ENCODE results near the gene SH3PXD2A. TPM values are rescaled to one million over a fixed set of nuclear protein-coding genes. Genes with fewer than 3 reads are reported as not detected.
A peak's percentile ranks its signal among the peaks of the same experiment; 100 is the strongest.

SH3PXD2A gene
- total and polyA plus RNA-seq, 7 donors = 3.0 to 57.7 (median 10.6) TPM

DNA sequence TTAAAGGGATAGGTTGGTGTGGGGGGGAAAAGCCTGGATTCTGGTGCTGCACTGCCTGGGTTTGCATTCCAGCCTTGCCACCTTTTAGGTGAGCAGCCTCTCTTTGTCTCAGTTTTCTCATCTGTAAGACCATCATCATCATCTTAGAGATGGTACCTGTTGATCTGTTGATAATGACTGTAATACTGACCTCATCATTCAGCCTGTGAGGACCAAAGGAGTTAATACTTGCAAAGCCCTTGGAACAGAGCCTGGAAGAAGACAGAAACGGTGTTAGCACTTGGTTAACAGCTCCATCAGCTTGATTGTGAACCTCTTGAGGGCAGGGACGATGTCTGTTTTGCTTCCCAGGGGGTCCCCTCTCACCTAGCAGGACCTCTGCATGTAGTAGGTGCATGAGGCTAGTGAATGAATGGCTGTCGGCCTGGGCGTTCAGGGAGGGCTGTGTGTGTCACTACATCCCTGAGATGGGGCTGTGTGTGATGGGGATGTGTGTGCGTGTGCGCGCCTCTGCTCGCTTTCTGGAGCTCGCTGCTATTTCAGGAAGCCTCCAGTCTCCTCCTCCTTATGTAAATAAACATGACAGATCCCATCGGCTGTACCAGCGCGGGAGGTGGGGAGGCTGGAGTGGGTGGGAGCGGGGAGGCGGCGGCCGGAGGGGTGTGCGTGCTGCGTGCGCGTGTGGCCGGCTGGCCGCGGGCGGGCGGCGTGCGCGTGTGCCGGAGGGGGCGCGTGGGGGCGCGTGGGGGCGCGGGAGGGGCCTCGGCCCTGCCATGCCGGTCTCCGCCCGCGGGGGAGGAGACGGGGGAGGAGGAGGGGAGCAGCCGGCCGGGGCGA lies 300.7 kb downstream of the SH3PXD2A start:
- TF ChIP-seq, protein P1, sequence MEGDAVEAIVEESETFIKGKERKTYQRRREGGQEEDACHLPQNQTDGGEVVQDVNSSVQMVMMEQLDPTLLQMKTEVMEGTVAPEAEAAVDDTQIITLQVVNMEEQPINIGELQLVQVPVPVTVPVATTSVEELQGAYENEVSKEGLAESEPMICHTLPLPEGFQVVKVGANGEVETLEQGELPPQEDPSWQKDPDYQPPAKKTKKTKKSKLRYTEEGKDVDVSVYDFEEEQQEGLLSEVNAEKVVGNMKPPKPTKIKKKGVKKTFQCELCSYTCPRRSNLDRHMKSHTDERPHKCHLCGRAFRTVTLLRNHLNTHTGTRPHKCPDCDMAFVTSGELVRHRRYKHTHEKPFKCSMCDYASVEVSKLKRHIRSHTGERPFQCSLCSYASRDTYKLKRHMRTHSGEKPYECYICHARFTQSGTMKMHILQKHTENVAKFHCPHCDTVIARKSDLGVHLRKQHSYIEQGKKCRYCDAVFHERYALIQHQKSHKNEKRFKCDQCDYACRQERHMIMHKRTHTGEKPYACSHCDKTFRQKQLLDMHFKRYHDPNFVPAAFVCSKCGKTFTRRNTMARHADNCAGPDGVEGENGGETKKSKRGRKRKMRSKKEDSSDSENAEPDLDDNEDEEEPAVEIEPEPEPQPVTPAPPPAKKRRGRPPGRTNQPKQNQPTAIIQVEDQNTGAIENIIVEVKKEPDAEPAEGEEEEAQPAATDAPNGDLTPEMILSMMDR (IDR thresholded peaks at IDR 0.05) = no peak
- DNase-seq (peak; percentile 67 to 88), ATAC-seq (peak; percentile 72 to 83 (median 79))
- Histone ChIP-seq H3K4me1 (peaks cover 29% of the 10 kb centered on the region), H3K9me3 (no peaks in the 10 kb centered on the region), H3K27me3 (ENCODE audit: insufficient read depth in 3 of 3, low read length in 2 of 3) (no peaks in the 10 kb centered on the region), H3K27ac (peak overlapping the region; percentile 77), H3K36me3 (ENCODE audit: insufficient read depth in 1 of 2, low read depth in 1 of 2) (no peaks in the 10 kb centered on the region), H3K4me3 (peak overlapping the region; percentile 71)
- intact Hi-C loops (cut with DNase I) = no loop called here
- WGBS, 3 donors = 1 to 3% (median 2%) methylated on average over 24 to 36 of the region's 44 CpGs

DNA sequence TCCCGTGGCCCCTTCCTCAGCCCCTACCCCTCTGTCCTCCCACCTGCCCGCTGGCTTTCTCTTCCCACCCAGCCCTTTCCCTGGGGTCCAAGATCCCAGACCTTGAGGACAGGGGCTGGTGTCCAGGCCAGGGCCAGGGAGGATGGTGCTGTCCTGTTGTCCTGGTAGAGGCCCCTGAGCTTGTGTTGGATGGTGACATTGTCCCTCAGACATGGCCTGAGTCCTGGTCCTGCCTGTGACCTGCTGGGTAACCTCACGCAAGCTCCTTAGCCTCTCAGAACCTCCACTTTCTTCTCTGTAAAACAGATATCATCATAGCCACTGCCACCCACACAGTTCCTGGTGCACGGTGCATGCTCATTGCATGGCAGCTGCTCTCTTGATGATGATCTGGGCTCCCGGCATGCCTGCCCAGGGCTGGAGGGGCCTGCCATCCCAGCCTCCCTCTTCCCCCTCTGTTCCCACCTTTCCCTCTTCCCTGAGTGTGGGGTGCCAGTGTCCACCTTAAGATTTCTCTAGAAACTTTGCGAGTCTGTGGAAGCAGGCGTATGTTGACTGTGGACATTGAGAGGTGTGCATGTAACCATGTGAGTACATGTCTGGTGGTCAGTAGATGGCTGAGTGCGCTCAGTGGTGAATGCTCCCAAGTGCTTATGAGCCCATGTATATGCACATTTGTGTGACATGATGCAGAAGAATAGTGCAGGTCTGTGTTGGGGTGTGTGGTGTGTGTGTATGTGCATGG lies 301.5 kb downstream of the SH3PXD2A start:
- Histone ChIP-seq H3K4me3 (no peak overlapping the region), H3K27me3 (ENCODE audit: insufficient read depth in 3 of 3, low read length in 2 of 3) (no peaks in the 10 kb centered on the region), H3K36me3 (ENCODE audit: insufficient read depth in 1 of 2, low read depth in 1 of 2) (no peaks in the 10 kb centered on the region), H3K9me3 (no peaks in the 10 kb centered on the region), H3K27ac (no peak overlapping the region), H3K4me1 (peaks cover 37% of the 10 kb centered on the region)
- WGBS, 3 donors = 83 to 93% (median 85%) methylated on average over 8 of the region's 8 CpGs
- TF ChIP-seq, protein P1 (IDR thresholded peaks at IDR 0.05) = no peak
- ATAC-seq (no peak), DNase-seq (peak in 1 of 2 donors; percentile 34)
- intact Hi-C loops (cut with DNase I) = no loop called here

DNA sequence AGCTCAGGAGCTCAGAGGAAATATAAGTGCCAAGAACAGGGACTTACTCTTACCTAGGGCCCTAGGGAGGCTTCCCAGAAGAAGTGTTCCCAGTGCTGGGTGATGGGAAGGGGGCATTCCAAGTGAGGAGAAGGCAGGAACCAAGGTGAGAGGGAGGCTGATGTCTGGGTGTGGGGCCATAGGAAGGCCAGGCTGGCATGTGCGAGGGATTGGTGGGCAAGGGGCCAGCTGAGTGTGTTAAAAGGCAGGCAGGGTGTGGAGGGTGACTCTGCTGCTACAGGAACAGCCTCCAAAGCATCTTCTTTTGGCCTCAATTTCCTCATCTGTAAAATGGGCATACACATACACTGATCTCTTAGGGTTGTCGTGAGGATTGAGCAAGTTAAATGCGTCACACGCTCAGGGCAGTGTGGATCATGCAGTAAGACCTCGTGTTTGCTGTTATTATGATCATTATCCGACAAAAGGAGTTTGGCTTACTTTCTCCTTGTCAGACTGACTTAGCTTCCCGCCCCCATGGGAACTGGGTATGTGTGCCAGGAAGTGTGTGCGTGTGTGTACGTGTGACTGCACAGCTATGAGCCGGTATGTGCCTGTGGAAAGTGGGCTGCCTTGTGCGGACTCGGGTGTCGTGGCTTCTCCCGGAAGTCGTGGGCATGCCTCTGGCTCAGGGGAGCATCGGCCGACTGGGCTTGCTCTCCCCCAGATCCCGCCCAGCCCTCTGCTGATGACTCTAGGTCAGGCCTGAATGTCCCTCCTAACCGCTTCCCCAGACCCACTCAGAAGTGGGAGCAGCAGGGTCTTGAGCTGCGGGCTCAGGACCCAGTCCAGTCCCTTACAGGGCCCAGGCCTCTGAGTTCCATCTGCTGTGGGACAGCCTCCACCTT lies 302.3 kb downstream of the SH3PXD2A start:
- DNase-seq (peak in 1 of 2 donors; percentile 55), ATAC-seq (no peak)
- Histone ChIP-seq H3K36me3 (ENCODE audit: insufficient read depth in 1 of 2, low read depth in 1 of 2) (no peaks in the 10 kb centered on the region), H3K9me3 (no peaks in the 10 kb centered on the region), H3K27ac (no peak overlapping the region), H3K27me3 (ENCODE audit: insufficient read depth in 3 of 3, low read length in 2 of 3) (no peaks in the 10 kb centered on the region), H3K4me1 (peaks cover 39% of the 10 kb centered on the region), H3K4me3 (no peak overlapping the region)
- WGBS, 3 donors = 89 to 92% (median 90%) methylated on average over 20 of the region's 20 CpGs
- intact Hi-C loops (cut with DNase I) = no loop called here
- TF ChIP-seq, protein P1 (IDR thresholded peaks at IDR 0.05) = no peak

DNA sequence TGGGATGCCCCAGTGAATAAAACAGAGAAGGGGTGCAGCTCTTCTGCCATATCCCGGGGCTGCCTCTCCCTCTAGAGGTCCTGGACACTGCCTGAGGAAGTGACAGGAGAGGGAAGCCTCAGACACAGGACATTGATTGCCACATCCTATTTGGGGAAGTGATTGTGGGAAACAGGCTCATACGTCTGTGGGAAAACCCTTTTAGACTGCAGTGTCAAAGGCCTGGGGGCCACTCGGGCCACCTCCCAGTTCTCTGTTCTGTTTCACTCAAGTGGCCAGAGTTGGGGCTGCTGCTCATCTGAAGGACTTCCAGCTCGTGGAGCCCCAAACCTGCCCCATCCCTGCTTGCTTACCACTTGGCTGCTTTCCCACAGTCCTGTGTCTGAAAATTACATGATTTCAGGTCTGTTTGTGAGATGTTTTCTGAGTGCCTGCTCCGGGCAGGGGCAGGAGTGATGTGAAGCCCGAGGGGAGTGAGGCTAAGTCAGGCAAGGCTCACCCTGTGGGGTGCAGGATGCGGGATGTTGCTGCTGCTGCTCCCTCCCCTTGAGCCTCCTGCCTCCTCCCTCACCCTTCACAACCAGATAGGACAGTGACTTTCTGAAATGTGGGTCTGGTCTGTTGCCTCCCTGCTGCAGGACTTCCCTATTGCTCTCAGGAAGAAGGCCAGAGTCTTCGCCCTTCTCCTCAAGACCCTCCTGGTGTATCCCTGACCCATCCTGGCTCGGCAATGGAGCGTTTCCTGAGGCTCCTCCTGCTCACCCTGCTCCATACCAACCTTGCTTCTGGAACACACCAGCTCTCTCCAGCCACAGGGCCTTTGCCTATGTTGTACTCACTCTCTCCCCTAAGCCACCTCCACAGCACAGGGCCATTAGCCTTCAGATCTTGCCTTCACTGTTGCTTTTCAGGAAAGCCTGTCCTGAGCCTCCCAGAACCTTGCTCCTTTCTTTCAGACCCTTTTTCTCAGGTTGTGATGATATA lies 303.5 kb downstream of the SH3PXD2A start:
- H3K27me3 ChIP-seq (ENCODE audit: insufficient read depth in 3 of 3, low read length in 2 of 3) = no peaks in the 10 kb centered on the region
- WGBS, 3 donors = 61 to 66% (median 64%) methylated on average over 10 of the region's 10 CpGs
- peaks cover 35% of the 10 kb centered on the region for H3K4me1 ChIP-seq
- H3K36me3 ChIP-seq (ENCODE audit: insufficient read depth in 1 of 2, low read depth in 1 of 2) = no peaks in the 10 kb centered on the region
- ATAC-seq = no peak
- TF ChIP-seq, protein P1 (IDR thresholded peaks at IDR 0.05) = no peak
- intact Hi-C loops (cut with DNase I) = no loop called here
- H3K9me3 ChIP-seq = no peaks in the 10 kb centered on the region
- peak in 1 of 2 donors; percentile 40 for DNase-seq
- no peak overlapping the region for H3K4me3 ChIP-seq
- H3K27ac ChIP-seq = no peak overlapping the region
